GM18909 (cell line): ENCODE results near the gene SERPING1.
"Not testable (repeated sequence)": the region's sequence is repeated elsewhere in the genome, so short reads cannot be mapped to it uniquely, and the experiment has no call there.

Experiments used
- ATAC-seq: cut with Tn5 transposase; IDR thresholded peaks from one replicate; pipeline ENCODE4 v1.9.1; 2021; ENCODE audit warnings: mild to moderate bottlenecking; ENCODE audit not compliant: unreplicated experiment, poor library complexity

Gene SERPING1

GRCh38 chr11:57649826-57650738 is 52.6 kb downstream of the SERPING1 start, which contains the start of gene YPEL4:
YPEL4 (minus strand) TSS chr11:57649912; CDS start chr11:57647107, 2,805 bp downstream.
- no peak for ATAC-seq

DNA sequence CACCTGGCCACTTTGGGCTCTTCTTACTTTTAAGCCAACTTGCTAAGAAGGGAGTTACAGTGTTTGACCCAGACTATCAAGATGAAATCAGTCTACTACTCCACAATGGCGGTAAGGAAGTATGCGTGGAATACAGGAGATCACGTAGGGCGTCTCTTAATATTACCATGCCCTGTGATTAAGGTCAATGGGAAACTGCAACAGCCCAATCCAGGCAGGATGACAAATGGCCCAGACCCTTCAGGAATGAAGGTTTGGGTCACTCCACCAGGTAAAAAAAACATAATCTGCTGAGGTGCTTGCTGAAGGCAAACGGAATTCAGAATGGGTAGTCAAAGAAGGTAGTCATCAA is 53.2 kb downstream of the SERPING1 start:
- no peak for ATAC-seq

DNA sequence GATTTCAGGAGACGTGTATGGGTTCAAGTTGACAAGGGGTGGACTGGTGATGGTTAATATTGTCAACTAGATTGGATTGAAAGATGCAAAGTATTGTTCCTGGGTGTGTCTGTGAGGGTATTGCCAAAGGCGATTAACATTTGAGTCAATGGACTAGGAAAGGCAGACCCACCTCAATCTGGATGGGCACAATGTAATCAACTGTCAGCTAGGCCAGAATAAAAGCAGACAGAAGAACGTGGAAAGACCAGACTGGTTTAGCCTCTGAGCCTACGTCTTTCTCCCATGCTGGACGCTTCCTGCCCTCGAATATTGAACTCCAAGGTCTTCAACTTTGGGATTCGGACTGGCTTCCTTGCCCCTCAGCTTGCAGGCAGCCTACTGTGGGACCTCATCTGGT is 53.9 kb downstream of the SERPING1 start:
- ATAC-seq, result no peak

- not testable (repeated sequence) for ATAC-seq
Observed at GRCh38 chr11:57652230-57652629, 54.7 kb downstream of the SERPING1 start.

GRCh38 chr11:57652662-57653061 is 55.2 kb downstream of the SERPING1 start:
- ATAC-seq, result no peak

GRCh38 chr11:57653163-57653562 is 55.7 kb downstream of the SERPING1 start:
- no peak for ATAC-seq

- ATAC-seq, result no peak
Observed at GRCh38 chr11:57656885-57657193, 59.4 kb downstream of the SERPING1 start.

- ATAC-seq, result peak; percentile 100
Observed at GRCh38 chr11:57657194-57658022, 59.9 kb downstream of the SERPING1 start, which contains the start of gene CLP1. CLP1 (plus strand) TSS chr11:57657762; CDS start chr11:57659477, 1,715 bp downstream.

DNA sequence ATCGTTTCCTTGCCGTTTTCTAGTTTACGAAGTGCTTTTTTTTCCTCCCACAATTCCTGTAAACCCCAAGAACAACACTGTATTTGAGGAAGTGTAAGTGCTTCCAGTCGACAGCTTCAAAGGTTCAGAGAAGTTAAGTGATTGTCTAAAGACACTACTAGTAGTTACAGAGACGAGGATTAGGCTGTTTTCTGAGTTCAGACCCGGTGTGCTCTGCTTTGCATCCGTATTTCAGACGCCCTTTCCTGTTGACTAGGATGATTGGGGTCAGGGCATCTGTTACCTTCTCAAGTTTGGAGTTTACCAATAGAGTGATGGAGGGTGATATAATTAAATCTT is 60.5 kb downstream of the SERPING1 start:
- no peak for ATAC-seq

DNA sequence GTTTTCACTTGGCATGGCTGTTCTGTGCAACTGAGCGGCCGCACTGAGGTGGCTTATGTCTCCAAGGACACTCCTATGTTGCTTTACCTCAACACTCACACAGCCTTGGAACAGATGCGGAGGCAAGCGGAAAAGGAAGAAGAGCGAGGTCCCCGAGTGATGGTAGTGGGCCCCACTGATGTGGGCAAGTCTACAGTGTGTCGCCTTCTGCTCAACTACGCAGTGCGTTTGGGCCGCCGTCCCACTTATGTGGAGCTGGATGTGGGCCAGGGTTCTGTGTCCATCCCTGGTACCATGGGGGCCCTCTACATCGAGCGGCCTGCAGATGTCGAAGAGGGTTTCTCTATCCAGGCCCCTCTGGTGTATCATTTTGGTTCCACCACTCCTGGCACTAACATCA is 62.2 kb downstream of the SERPING1 start:
- ATAC-seq, result no peak

- no peak for ATAC-seq
Observed at GRCh38 chr11:57662893-57663292, 65.4 kb downstream of the SERPING1 start.

DNA sequence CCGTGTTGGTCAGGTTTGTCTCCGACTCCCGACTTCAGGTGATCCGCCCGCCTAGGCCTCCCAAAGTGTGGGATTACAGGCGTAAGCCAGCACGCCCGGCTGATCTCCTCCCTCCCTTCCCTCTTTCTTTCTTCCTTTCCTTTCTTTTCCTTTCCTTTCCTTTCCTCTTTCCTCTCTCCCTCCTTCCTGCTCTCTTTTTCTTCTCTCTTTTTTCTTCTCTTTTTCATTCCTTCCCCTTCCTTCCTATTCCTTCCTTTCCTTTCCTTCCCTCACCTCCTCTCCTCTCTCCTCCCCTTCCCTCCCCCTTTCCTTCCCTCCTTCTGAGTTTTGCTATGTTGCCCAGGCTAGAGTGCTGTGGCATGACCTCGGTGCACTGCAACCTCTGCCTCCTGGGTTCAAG is 66.5 kb downstream of the SERPING1 start:
- no peak for ATAC-seq
